ENCODE measurements around the gene CSTPP1. TPM values are rescaled to one million over a fixed set of nuclear protein-coding genes. Genes with fewer than 3 reads are reported as not detected.

Gene CSTPP1
- total RNA-seq, 6 experiments from 2014 or later: 19.4 to 29.2 (median 27.1) TPM

DNA sequence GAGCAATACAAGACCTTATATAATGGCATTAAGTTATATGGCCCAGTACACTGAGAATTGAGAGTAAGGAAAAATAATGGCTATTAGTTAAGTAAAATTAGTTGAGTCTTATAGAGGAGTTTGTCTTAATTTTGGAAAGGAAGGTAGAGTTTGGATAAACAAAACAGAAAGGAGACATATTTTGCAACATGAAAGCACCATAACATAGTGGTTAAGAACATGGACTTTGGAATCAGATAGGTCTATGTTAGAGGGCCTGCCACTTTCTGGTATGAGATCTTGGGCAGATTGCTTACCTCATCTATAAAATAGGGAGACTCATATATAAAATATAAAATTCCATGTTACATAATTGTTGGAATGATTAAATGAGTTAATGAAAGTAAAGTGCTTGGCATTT lies 68.9 kb downstream of the CSTPP1 start:
- H3K27me3 Mint-ChIP-seq (ENCODE audit: insufficient read depth): peaks cover 2% of the 10 kb centered on the region; the same call in 1 of the 2 replicates
- TF ChIP-seq, protein P1, sequence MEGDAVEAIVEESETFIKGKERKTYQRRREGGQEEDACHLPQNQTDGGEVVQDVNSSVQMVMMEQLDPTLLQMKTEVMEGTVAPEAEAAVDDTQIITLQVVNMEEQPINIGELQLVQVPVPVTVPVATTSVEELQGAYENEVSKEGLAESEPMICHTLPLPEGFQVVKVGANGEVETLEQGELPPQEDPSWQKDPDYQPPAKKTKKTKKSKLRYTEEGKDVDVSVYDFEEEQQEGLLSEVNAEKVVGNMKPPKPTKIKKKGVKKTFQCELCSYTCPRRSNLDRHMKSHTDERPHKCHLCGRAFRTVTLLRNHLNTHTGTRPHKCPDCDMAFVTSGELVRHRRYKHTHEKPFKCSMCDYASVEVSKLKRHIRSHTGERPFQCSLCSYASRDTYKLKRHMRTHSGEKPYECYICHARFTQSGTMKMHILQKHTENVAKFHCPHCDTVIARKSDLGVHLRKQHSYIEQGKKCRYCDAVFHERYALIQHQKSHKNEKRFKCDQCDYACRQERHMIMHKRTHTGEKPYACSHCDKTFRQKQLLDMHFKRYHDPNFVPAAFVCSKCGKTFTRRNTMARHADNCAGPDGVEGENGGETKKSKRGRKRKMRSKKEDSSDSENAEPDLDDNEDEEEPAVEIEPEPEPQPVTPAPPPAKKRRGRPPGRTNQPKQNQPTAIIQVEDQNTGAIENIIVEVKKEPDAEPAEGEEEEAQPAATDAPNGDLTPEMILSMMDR (IDR thresholded peaks at IDR 0.05): no peak
- H3K4me1 Mint-ChIP-seq (ENCODE audit: low read depth): peaks cover 42% of the 10 kb centered on the region
- no peaks in the 10 kb centered on the region for H3K9me3 Mint-ChIP-seq
- H3K27ac Mint-ChIP-seq: peak overlapping the region; percentile 20; the same call in 1 of the 2 replicates
- DNase-seq: no peak
- peaks cover 4% of the 10 kb centered on the region; the same call in 1 of the 2 replicates for H3K36me3 Mint-ChIP-seq (ENCODE audit: low read depth)
- no peak overlapping the region for H3K4me3 Mint-ChIP-seq

DNA sequence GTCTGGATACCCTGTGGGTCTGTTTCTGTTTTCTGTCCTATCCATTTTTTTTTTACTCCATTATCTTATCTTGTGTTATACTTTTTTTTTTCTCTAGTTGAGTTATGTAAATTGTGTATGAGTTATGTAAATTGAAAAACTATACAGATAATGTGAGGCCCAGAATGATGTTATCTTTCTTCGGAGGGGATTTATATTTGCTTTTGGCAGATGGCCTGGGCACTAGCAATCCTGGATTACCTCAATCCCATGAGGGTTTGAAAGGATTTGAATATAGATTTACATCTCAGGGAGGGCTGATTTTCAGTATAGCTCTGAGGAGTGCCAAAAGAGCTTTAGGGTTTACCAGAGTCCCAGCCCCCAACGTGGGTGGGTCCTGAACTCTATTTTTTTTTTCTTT lies 71.0 kb downstream of the CSTPP1 start:
- TF ChIP-seq, protein P1 (IDR thresholded peaks at IDR 0.05): no peak
- peaks cover 33% of the 10 kb centered on the region for H3K4me1 Mint-ChIP-seq (ENCODE audit: low read depth)
- no peak overlapping the region for H3K4me3 Mint-ChIP-seq
- H3K27me3 Mint-ChIP-seq (ENCODE audit: insufficient read depth): peaks cover 2% of the 10 kb centered on the region; the same call in 1 of the 2 replicates
- no peak overlapping the region for H3K27ac Mint-ChIP-seq
- H3K9me3 Mint-ChIP-seq: no peaks in the 10 kb centered on the region
- no peak for DNase-seq
- H3K36me3 Mint-ChIP-seq (ENCODE audit: low read depth): peaks cover 4% of the 10 kb centered on the region; the same call in 1 of the 2 replicates

DNA sequence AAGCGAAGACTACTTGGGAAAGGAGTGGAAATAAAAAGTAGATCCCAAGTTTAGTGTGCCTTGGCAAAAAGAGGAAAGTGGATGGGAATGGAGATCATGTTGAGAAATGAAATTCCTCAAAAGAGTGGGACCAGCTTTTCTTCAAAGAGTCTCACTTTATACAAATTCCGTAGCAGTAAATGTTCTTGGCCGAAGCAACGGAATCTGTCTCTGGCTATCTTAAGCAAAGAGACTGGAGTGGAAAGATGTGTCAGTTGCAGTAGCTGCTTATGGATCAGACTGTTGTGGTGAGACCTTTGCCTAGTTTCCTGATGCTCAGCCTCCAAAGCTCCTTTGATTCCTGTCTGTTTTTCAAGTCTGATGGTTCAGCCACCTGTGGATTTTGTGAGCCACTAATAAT lies 73.6 kb downstream of the CSTPP1 start:
- H3K27ac Mint-ChIP-seq: no peak overlapping the region
- no peak for DNase-seq

DNA sequence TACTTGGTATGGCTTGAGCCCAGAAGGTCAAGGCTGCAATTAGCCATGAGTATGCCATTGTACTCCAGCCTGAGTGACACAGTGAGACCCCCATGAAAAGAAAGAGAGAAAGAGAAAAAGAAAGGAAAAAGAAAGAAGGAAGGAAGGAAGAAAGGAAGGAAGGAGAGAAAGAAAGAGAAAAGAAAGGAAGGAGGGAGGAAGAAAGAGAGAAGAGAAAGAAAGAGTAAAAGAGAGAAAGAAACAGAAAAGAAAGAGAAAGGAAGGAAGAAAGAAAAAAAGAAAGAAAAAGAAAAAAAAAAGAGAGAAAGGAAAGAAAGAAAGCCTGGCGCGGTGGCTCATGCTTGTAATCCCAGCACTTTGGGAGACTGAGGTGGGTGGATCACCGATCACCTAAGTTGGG lies 77.5 kb downstream of the CSTPP1 start:
- Mint-ChIP-seq H3K27ac (no peak overlapping the region), H3K9me3 (no peaks in the 10 kb centered on the region), H3K36me3 (ENCODE audit: low read depth) (peaks cover 2% of the 10 kb centered on the region; the same call in 1 of the 2 replicates), H3K4me1 (ENCODE audit: low read depth) (no peaks in the 10 kb centered on the region), H3K27me3 (ENCODE audit: insufficient read depth) (no peaks in the 10 kb centered on the region), H3K4me3 (no peak overlapping the region)
- TF ChIP-seq, protein P1 (IDR thresholded peaks at IDR 0.05): no peak
- DNase-seq: no peak

More for the DNA sequence above, 73.6 kb downstream of the CSTPP1 start:
- Mint-ChIP-seq H3K4me3 (no peak overlapping the region), H3K27me3 (ENCODE audit: insufficient read depth) (peaks cover 2% of the 10 kb centered on the region; the same call in 1 of the 2 replicates), H3K9me3 (no peaks in the 10 kb centered on the region), H3K4me1 (ENCODE audit: low read depth) (peaks cover 9% of the 10 kb centered on the region), H3K36me3 (ENCODE audit: low read depth) (peaks cover 4% of the 10 kb centered on the region; the same call in 1 of the 2 replicates)
- TF ChIP-seq, protein P1 (IDR thresholded peaks at IDR 0.05): no peak

DNA sequence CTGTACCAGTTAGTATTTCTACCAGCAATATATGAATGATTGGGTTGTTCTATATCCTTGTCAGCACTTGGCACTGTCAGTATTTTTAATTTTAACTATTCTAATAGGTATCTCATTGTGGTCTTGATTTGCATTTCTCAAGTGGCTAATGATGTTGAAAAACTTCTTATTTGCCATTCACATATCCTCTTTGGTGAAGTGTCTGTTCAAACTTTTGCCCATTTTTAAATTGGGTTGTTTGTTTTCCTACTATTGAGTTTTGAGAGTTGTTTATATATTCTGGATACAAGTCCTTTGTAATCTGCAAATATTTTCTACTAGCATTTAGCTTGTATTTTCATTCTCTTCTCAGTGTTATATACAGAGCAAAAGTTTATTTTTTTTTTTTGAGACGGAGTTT lies 82.1 kb downstream of the CSTPP1 start:
- Mint-ChIP-seq H3K27ac (no peak overlapping the region), H3K27me3 (ENCODE audit: insufficient read depth) (no peaks in the 10 kb centered on the region), H3K4me1 (ENCODE audit: low read depth) (peaks cover 8% of the 10 kb centered on the region; the same call in 1 of the 2 replicates), H3K36me3 (ENCODE audit: low read depth) (no peaks in the 10 kb centered on the region), H3K9me3 (no peaks in the 10 kb centered on the region), H3K4me3 (no peak overlapping the region)
- TF ChIP-seq, protein P1 (IDR thresholded peaks at IDR 0.05): no peak
- no peak for DNase-seq
